Stomach smooth muscle (tissue), 2 donors: ENCODE data around the gene PHLDB2.

Experiments
- H3K27ac ChIP-seq: one replicate; pipeline ENCODE4 v1.7.0; 2013; ENCODE audit warnings: mild to moderate bottlenecking, low read length, inconsistent platforms
- H3K27me3 ChIP-seq, 2 donors: one replicate each; pipeline ENCODE4 v1.7.0; 2013; ENCODE audit warnings: low read length in 2 of 2; ENCODE audit not compliant: insufficient read depth in 2 of 2, control insufficient read depth in 1 of 2
- H3K36me3 ChIP-seq, 2 donors: one replicate each; pipeline ENCODE4 v1.7.0; 2013; ENCODE audit warnings: low read length in 2 of 2; ENCODE audit not compliant: control insufficient read depth in 2 of 2, insufficient read depth in 2 of 2
- H3K4me1 ChIP-seq: one replicate; pipeline ENCODE4 v1.7.0; 2013; ENCODE audit warnings: low read length; ENCODE audit not compliant: control insufficient read depth, insufficient read depth
- H3K4me3 ChIP-seq, 2 donors: one replicate each; pipeline ENCODE4 v1.7.0; 2013; ENCODE audit warnings: low read length in 2 of 2
- H3K9ac ChIP-seq, 2 donors: one replicate each; pipeline ENCODE4 v1.7.0; 2013; ENCODE audit warnings: low read length in 2 of 2, mild to moderate bottlenecking in 1 of 2
- H3K9me3 ChIP-seq, 2 donors: one replicate each; pipeline ENCODE4 v1.7.0; 2013; ENCODE audit warnings: low read length in 2 of 2; ENCODE audit not compliant: control insufficient read depth in 2 of 2
- donor health status: healthy.
- donor health status: Pancreatic carcinoma.

PHLDB2 gene

DNA sequence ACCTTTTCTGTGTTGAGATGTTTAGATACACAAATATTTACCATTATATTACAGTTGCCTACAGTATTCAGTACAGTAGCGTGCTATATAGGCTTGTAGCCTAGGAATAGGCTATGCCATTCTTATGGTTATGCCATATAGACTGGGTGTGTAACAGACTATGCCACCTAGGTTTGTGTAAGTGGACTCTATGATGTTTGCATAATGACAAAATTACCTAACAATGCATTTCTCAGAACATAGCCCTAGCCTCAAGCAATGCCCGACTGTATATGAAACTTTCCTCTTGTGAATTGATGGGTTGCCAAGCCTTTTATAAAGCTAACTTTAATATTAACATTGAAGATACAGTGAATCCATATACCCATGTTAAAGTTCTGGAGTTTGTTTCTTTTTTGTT lies 10.3 kb upstream of the PHLDB2 start:
- Histone ChIP-seq H3K9ac (no peak overlapping the region), H3K27ac (no peak overlapping the region), H3K27me3 (no peaks in the 10 kb centered on the region), H3K9me3 (no peaks in the 10 kb centered on the region), H3K4me1 (peaks cover 8% of the 10 kb centered on the region), H3K36me3 (no peaks in the 10 kb centered on the region), H3K4me3 (no peak overlapping the region)

DNA sequence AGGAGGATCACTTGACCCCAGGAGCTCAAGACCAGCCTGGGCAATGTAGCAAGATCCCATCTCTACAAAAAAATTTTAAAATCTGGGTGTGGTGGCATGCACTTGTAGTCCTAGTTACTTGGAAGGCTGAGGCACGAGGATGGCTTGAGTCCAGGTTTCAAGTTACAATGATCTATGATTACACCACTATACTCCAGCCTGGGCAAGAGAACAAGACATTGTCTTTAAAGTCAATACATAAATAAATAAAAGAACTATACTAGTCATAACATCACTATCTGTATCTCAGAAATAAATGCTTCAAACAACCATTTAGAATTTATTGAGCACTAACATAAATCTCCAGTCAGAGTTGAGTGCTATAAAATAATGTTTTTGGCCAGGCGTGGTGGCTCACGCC lies 8.5 kb upstream of the PHLDB2 start:
- no peak overlapping the region for H3K4me3 ChIP-seq
- peaks cover 8% of the 10 kb centered on the region for H3K4me1 ChIP-seq
- H3K27me3 ChIP-seq = no peaks in the 10 kb centered on the region
- no peaks in the 10 kb centered on the region for H3K36me3 ChIP-seq
- no peak overlapping the region for H3K27ac ChIP-seq
- no peak overlapping the region for H3K9ac ChIP-seq
- no peaks in the 10 kb centered on the region for H3K9me3 ChIP-seq

DNA sequence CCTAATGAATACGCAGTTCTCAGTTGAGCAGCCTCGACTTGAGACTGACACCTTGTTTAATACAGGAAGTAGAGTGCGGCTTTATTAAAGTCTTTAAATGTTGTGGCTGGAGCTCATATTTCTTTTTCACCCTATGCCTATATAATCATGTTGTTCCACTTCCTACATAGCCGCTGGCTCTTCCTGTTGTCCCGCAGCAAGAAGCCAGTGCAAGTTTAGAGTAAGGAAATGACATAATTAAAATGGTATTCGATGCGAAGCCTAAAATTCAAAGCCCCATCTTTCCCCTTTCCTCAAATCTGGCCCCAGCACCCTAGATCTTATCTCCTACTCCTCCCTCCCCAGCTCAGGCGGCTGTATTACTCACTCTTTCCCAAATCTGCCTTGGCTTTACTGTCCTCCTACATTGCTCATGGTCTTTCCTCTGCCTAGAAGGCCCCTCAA lies 7.5 kb upstream of the PHLDB2 start:
- H3K4me3 ChIP-seq = no peak overlapping the region

DNA sequence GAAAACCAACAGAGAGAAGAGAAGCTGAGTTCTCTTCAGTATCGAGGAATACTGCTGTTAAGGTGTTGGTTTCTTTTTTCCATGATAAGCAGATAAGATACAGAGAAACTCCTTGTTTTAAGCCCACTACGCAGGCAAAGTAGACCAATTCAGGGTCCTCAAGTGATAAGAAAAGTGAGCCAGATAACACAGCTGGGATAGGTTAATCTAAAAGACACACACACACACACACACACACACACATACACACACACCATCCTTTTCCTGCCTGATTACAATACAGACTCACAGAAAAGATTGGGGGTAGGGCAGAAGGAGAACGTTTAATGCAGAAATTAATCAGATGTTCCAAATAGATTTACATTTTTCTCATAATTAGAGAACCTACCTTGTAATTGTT lies 6.5 kb upstream of the PHLDB2 start:
- no peak overlapping the region for H3K4me3 ChIP-seq
- peaks cover 12% of the 10 kb centered on the region for H3K4me1 ChIP-seq
- H3K9me3 ChIP-seq = no peaks in the 10 kb centered on the region
- no peaks in the 10 kb centered on the region for H3K27me3 ChIP-seq
- H3K36me3 ChIP-seq = no peaks in the 10 kb centered on the region
- no peak overlapping the region for H3K27ac ChIP-seq
- H3K9ac ChIP-seq = no peak overlapping the region

More for the DNA sequence above, 7.5 kb upstream of the PHLDB2 start:
- H3K36me3 ChIP-seq = no peaks in the 10 kb centered on the region
- no peak overlapping the region for H3K27ac ChIP-seq
- no peaks in the 10 kb centered on the region for H3K9me3 ChIP-seq
- no peaks in the 10 kb centered on the region for H3K27me3 ChIP-seq
- H3K9ac ChIP-seq = no peak overlapping the region
- H3K4me1 ChIP-seq = peaks cover 8% of the 10 kb centered on the region

DNA sequence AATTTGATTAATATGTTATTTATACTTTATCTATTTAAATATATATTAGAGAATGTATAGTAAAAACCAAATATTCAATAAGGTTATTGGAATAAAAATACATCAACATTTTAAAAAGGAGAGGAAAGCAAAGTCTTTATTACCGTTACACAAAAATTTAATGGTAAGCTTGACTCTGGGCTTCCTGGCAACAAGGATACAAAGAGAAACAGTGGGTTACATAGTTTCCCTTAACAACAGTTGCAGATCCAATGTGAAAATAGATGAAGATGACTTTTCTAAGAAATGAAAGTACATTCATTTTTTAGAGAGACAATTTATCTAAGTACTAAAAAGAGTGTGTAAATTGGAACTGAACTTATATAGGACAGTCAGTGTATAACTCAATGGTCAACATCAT lies 6.0 kb upstream of the PHLDB2 start:
- no peak overlapping the region for H3K27ac ChIP-seq
- no peak overlapping the region for H3K4me3 ChIP-seq

DNA sequence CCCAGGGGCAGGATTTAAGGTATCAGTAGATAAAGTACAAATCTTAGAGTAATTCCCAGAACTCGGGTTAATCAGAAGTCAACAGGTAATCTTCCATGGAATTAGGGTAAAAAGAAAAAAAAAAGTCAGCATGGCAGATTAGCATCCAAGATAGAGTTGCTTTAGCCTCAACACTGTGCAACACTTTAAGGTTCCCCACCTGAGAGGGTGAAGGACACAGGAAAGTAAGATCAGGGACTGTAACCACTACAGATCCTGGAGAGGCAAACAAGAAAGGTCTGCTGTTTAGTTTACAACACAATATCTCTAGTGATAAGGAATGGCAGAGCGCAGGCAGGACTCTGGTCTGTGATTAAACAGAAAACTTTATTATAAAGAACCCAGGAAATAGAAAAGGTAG lies 4.1 kb upstream of the PHLDB2 start:
- Histone ChIP-seq H3K36me3 (no peaks in the 10 kb centered on the region), H3K4me1 (peaks cover 18% of the 10 kb centered on the region), H3K9me3 (no peaks in the 10 kb centered on the region), H3K27me3 (no peaks in the 10 kb centered on the region), H3K4me3 (no peak overlapping the region), H3K9ac (no peak overlapping the region), H3K27ac (no peak overlapping the region)

More for the DNA sequence above, 6.0 kb upstream of the PHLDB2 start:
- H3K27me3 ChIP-seq = no peaks in the 10 kb centered on the region
- H3K36me3 ChIP-seq = no peaks in the 10 kb centered on the region
- no peak overlapping the region for H3K9ac ChIP-seq
- H3K9me3 ChIP-seq = no peaks in the 10 kb centered on the region
- H3K4me1 ChIP-seq = peaks cover 12% of the 10 kb centered on the region

DNA sequence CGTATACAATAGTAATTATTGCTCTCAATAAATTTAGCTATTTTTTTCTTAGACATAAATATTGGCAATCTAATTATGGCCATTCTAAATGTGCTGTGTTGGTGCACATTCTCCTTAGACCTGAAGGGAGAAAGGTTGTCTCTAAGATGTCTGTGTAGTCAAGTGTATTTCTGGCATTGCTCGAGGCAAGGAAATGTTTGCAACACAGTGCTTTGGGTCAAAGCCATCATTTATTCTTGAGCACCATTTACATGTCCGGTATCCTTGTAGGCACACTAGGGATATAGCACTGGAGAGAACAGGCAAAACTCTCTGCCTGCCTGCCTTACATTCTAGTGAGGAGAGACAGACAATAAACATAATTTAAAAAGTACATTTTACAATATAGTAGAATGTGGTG lies 2.6 kb upstream of the PHLDB2 start:
- H3K27ac ChIP-seq = no peak overlapping the region
- H3K4me1 ChIP-seq = peaks cover 21% of the 10 kb centered on the region
- no peaks in the 10 kb centered on the region for H3K36me3 ChIP-seq
- no peaks in the 10 kb centered on the region for H3K27me3 ChIP-seq
- H3K4me3 ChIP-seq = no peak overlapping the region
- H3K9ac ChIP-seq = no peak overlapping the region
- no peaks in the 10 kb centered on the region for H3K9me3 ChIP-seq

DNA sequence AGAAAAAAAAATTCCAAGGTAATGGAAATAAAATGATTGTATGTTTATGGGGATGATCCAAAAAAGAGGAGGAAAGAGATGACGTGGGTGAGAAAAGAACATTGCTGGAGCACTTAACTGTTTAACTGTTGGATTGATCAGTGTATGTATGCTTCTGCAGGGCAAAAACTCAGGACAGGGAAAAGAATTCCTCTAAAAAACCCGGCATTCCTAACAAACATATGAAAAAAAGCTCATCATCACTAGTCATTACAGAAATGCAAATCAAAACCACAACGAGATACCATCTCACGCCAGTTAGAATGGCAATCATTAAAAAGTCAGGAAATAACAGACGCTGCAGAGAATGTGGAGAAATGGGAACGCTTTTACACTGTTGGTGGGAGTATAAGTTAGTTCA lies 1.6 kb upstream of the PHLDB2 start:
- Histone ChIP-seq H3K4me3 (no peak overlapping the region), H3K9ac (no peak overlapping the region), H3K9me3 (no peaks in the 10 kb centered on the region), H3K4me1 (peaks cover 22% of the 10 kb centered on the region), H3K27me3 (no peaks in the 10 kb centered on the region), H3K36me3 (no peaks in the 10 kb centered on the region), H3K27ac (no peak overlapping the region)

DNA sequence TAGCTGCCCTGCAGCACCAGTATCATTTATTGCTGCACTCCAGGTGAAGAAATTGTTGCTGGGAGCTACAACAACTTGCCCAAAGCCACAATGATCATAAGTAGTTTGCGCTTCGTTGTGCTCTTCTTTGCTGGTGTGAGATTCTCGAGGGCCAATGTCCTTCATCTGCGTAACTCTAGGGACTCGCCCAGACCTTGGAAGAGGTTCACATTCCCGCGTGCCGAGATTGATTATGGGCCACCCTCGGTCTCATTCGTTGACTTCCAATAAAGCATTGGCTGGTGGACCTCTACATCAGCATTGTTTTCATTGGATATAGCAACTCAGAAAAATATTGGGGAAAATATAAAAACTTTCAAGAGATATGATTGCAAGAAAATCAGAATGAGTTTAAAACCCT lies 423 bp upstream of the PHLDB2 start:
- Histone ChIP-seq H3K4me1 (peaks cover 26% of the 10 kb centered on the region), H3K4me3 (peak overlapping the region; percentile 77 to 96), H3K9ac (peak overlapping the region; percentile 94 to 99), H3K9me3 (no peaks in the 10 kb centered on the region), H3K27me3 (no peaks in the 10 kb centered on the region), H3K36me3 (no peaks in the 10 kb centered on the region), H3K27ac (peak overlapping the region; percentile 98)

DNA sequence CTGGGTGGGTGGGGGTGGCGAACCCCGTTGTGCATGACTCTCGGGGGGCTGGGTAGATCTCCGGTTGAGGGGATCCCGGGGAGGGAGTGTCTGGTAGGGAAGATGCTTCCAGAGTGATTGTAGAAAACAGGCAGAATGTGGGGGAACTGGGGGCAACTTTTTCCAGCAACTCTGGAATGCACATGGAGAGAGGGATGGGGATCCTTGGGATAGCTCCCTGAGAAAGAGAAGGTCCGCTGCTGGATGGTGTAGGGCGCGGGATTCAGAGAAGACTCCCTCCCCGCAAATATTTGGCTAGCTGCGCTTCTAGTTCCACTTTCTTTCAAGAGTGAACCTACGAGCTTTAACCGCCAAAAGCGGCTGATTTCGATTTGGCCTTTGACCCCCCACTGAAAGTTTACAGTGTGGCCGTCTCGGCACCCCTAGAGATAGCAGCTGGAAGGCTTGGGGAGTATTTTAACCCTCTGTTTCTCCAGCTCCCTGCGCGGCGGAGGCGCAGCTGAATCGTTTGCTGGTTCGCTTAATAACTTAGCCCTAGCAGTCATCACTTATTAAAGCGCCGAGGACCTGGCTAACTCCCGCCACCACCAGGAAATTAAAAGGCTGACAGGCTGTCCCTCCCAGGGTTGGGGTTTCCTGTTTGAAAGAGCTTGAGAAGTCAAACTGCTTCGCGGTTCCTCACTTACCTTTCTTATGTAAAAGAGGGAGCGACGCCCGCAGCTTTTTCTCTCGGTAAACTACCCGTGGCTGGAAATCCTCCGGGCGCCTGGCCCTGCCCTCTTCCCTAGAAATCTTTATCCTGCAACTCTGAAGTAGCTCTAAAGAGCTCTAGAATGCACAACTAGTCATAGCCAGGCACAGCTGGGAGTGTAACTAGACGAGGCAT lies 1.2 kb downstream of the PHLDB2 start:
- H3K36me3 ChIP-seq = no peaks in the 10 kb centered on the region
- H3K27ac ChIP-seq = peak overlapping the region; percentile 98
- H3K4me3 ChIP-seq = peak overlapping the region; percentile 95 to 96
- peaks cover 30% of the 10 kb centered on the region for H3K4me1 ChIP-seq
- no peaks in the 10 kb centered on the region for H3K9me3 ChIP-seq
- no peaks in the 10 kb centered on the region for H3K27me3 ChIP-seq
- peak overlapping the region; percentile 94 to 99 for H3K9ac ChIP-seq

DNA sequence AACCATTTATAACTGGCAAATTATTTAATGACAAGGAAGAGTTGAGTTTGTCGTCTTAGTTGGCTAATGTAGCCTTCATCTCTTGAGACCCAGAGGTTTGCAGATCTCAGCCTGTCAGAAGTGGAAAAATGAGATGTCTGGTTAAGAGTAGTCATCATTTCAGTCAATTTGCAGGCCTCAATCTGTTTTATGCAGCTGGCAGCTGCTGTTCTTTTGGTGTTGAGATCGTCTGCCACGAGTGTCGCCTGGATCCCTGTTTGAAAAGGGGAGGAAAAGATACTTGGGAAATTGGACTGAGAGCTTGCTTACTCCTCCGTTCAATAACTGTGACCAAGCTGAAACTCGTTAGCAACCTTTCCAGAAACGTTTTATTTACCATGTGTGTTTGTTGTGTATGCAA lies 2.3 kb downstream of the PHLDB2 start:
- Histone ChIP-seq H3K27ac (peak overlapping the region; percentile 98), H3K4me1 (peaks cover 37% of the 10 kb centered on the region), H3K4me3 (peak overlapping the region; percentile 95 to 96), H3K9me3 (no peaks in the 10 kb centered on the region), H3K27me3 (no peaks in the 10 kb centered on the region), H3K36me3 (no peaks in the 10 kb centered on the region), H3K9ac (peak overlapping the region; percentile 47 to 99)
